Panc1 (cell line): ENCODE results near the gene KMT2E. TPM values are rescaled to one million over a fixed set of nuclear protein-coding genes. Genes with fewer than 3 reads are reported as not detected.

Experiments used
- ATAC-seq: fragments of 200-7000 bp; cut with Tn5 transposase; 2 replicates; pipeline ENCODE4 v1.9.1; 2020; ENCODE audit warnings: mild to moderate bottlenecking, moderate library complexity
- BruUV-seq: library from RNA; stranded (reverse); fragments of 400-500 nt; replicated peaks from 2 replicates; lab custom pipeline; 2021; lab: Mats Ljungman, UMichigan
- CTCF ChIA-PET: fragments of 300-600 bp; sonication (Branson Sonifier 250); formaldehyde crosslinking; loops from one replicate; lab custom pipeline; 2022; ENCODE audit warnings: antibody characterized with exemption; lab: Charles Lee
- POLR2A ChIA-PET: fragments of 300-600 bp; sonication (Branson Sonifier 250); formaldehyde crosslinking; loops from one replicate; lab custom pipeline; 2022; ENCODE audit warnings: antibody characterized with exemption; lab: Charles Lee
- DNase-seq: peaks from one replicate; pipeline ENCODE4 v3.0.0-alpha.2; 2010; ENCODE audit warnings: low read depth, low spot score
- H3K27ac ChIP-seq: 2 replicates; pipeline ENCODE4 v1.5.1; 2011; ENCODE audit warnings: mild to moderate bottlenecking, low read length, inconsistent platforms
- H3K27me3 ChIP-seq: fragments of 200-500 bp; sonication (Bioruptor generic); 2 replicates; pipeline ENCODE4 v1.6.0; 2014; ENCODE audit warnings: low read length, inconsistent platforms; ENCODE audit not compliant: control insufficient read depth, insufficient read depth
- H3K36me3 ChIP-seq: fragments of 200-500 bp; sonication (Bioruptor generic); 2 replicates; pipeline ENCODE4 v1.5.1; 2014; ENCODE audit warnings: inconsistent platforms, mild to moderate bottlenecking, low read length, moderate library complexity; ENCODE audit not compliant: control insufficient read depth, insufficient read depth
- H3K4me1 ChIP-seq: 2 replicates; pipeline ENCODE4 v1.5.1; 2011; ENCODE audit warnings: inconsistent platforms, mild to moderate bottlenecking, low read length, moderate library complexity; ENCODE audit not compliant: control insufficient read depth, insufficient read depth
- H3K4me3 ChIP-seq, 2 experiments: 2 replicates each; pipeline ENCODE4 v1.5.1; 2011 to 2012; ENCODE audit warnings: low read depth in 2 of 2, low read length in 2 of 2, mild to moderate bottlenecking in 2 of 2, inconsistent platforms in 1 of 2, moderate library complexity in 1 of 2
- H3K9me3 ChIP-seq: fragments of 200-500 bp; sonication (Bioruptor generic); 2 replicates; pipeline ENCODE4 v1.5.1; 2014; ENCODE audit warnings: low read depth, mild to moderate bottlenecking, inconsistent platforms, low read length, moderate library complexity; ENCODE audit not compliant: control insufficient read depth, insufficient read depth
- POLR2AphosphoS5 ChIP-seq: IDR thresholded peaks from 2 replicates; pipeline ENCODE4 v1.6.1; 2012; ENCODE audit warnings: mild to moderate bottlenecking, low read depth, low read length, moderate library complexity
- SIN3A ChIP-seq: IDR thresholded peaks from 2 replicates; pipeline ENCODE4 v1.6.1; 2012; ENCODE audit warnings: low read depth, mild to moderate bottlenecking, low read length, moderate library complexity, borderline replicate concordance; ENCODE audit not compliant: insufficient read depth
- TCF7L2 ChIP-seq: IDR thresholded peaks from 2 replicates; pipeline ENCODE4 v1.6.1; 2011; ENCODE audit warnings: mild to moderate bottlenecking, low read depth, low read length, inconsistent platforms
- in situ Hi-C: cut with HindIII; loops from 2 replicates; pipeline ENCODE4 v1.10.0; 2016; ENCODE audit warnings: low sequenced_read_pairs, low pct_unique_long_range_greater_than_20kb
- intact Hi-C: fragments of 100-400 bp; cut with micrococcal nuclease; formaldehyde crosslinking; loops from one replicate; pipeline ENCODE4 v1.10.0; 2022; ENCODE audit not compliant: unreplicated experiment
- total RNA-seq: library from RNA; stranded (reverse); gene quantifications from one replicate; pipeline ENCODE4 v1.2.1, GENCODE V29; 2021; ENCODE audit not compliant: unreplicated experiment
- TF ChIP-seq, protein P1 (sequence below), 2 experiments: IDR thresholded peaks; 2 replicates each; pipeline ENCODE4 v1.6.1; 2011 to 2012; ENCODE audit warnings: low read depth in 2 of 2, control low read depth in 1 of 2, low read length in 1 of 2, mild to moderate bottlenecking in 1 of 2, moderate library complexity in 1 of 2; ENCODE audit not compliant: insufficient read depth in 1 of 2
- TF ChIP-seq, protein P2 (sequence below): fragments of 450-650 bp; IDR thresholded peaks from 2 replicates; pipeline ENCODE4 v1.5.1; 2017; ENCODE audit warnings: mild to moderate bottlenecking

KMT2E gene
- total RNA-seq, 1 experiment from 2014 or later: 51.4 TPM

DNA sequence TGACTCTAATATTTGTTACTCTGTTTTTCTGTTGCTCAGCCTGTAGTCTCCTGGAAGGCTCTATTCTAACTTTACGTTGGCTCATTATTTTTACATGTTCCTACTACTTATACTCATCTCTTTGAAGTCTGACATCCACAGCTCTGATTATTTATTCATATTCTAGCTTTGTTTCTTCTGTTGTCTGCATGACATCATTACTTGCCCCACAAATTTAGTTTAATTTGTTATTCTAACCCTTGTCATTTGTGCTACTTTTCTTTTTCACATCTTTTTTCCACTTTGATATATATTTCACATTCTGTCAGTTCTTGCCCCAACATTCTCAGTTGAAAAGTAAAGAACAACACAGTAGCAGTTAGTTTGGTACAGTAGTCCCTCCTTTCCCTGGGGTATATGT lies 51.1 kb downstream of the KMT2E start:
- no peak overlapping the region for H3K27ac ChIP-seq
- DNase-seq (no peak), ATAC-seq (no peak)
- no TSS peak for BruUV-seq
- TF ChIP-seq, protein P1, sequence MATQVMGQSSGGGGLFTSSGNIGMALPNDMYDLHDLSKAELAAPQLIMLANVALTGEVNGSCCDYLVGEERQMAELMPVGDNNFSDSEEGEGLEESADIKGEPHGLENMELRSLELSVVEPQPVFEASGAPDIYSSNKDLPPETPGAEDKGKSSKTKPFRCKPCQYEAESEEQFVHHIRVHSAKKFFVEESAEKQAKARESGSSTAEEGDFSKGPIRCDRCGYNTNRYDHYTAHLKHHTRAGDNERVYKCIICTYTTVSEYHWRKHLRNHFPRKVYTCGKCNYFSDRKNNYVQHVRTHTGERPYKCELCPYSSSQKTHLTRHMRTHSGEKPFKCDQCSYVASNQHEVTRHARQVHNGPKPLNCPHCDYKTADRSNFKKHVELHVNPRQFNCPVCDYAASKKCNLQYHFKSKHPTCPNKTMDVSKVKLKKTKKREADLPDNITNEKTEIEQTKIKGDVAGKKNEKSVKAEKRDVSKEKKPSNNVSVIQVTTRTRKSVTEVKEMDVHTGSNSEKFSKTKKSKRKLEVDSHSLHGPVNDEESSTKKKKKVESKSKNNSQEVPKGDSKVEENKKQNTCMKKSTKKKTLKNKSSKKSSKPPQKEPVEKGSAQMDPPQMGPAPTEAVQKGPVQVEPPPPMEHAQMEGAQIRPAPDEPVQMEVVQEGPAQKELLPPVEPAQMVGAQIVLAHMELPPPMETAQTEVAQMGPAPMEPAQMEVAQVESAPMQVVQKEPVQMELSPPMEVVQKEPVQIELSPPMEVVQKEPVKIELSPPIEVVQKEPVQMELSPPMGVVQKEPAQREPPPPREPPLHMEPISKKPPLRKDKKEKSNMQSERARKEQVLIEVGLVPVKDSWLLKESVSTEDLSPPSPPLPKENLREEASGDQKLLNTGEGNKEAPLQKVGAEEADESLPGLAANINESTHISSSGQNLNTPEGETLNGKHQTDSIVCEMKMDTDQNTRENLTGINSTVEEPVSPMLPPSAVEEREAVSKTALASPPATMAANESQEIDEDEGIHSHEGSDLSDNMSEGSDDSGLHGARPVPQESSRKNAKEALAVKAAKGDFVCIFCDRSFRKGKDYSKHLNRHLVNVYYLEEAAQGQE (IDR thresholded peaks at IDR 0.05; ENCODE audit: insufficient read depth in 1 of 2, low read depth in 2 of 2, low read length in 1 of 2): no peak
- TF ChIP-seq TCF7L2: no peak
- no peak for TF ChIP-seq SIN3A
- TF ChIP-seq, protein P2, sequence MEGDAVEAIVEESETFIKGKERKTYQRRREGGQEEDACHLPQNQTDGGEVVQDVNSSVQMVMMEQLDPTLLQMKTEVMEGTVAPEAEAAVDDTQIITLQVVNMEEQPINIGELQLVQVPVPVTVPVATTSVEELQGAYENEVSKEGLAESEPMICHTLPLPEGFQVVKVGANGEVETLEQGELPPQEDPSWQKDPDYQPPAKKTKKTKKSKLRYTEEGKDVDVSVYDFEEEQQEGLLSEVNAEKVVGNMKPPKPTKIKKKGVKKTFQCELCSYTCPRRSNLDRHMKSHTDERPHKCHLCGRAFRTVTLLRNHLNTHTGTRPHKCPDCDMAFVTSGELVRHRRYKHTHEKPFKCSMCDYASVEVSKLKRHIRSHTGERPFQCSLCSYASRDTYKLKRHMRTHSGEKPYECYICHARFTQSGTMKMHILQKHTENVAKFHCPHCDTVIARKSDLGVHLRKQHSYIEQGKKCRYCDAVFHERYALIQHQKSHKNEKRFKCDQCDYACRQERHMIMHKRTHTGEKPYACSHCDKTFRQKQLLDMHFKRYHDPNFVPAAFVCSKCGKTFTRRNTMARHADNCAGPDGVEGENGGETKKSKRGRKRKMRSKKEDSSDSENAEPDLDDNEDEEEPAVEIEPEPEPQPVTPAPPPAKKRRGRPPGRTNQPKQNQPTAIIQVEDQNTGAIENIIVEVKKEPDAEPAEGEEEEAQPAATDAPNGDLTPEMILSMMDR: no peak
- H3K9me3 ChIP-seq: no peaks in the 10 kb centered on the region
- H3K27me3 ChIP-seq: no peaks in the 10 kb centered on the region
- intact Hi-C loops (no loop called here), in situ Hi-C loops (no loop called here)
- no peak overlapping the region for H3K4me3 ChIP-seq
- H3K36me3 ChIP-seq: peaks cover 23% of the 10 kb centered on the region
- ChIA-PET POLR2A (no interaction called here), CTCF (no interaction called here)
- H3K4me1 ChIP-seq: no peaks in the 10 kb centered on the region

DNA sequence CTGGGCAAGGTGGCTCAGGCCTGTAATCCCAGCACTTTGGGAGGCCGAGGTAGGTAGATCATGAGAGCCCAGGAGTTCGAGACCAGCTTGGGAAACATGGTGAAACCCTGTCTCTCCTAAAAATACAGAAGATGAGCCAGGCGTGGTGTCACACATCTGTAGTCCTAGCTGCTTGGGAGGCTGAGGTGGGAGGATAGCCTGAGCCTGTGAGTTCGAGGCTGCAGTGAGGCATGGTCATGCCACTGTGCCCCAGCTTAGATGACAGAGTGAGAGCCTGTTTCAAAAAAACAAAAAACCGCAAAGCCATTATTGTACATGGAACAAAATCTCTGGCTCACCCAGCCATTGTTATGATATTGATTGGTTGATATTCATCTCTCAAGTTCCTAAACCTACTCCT lies 53.7 kb downstream of the KMT2E start:
- H3K4me3 ChIP-seq: no peak overlapping the region
- no peak for ATAC-seq
- intact Hi-C loops (no loop called here), in situ Hi-C loops (no loop called here)
- no peak for DNase-seq
- ChIA-PET CTCF (no interaction called here), POLR2A (no interaction called here)
- peaks cover 20% of the 10 kb centered on the region for H3K36me3 ChIP-seq
- no peak for TF ChIP-seq POLR2AphosphoS5
- no peak for TF ChIP-seq TCF7L2
- TF ChIP-seq SIN3A: no peak
- TF ChIP-seq, protein P1 (IDR thresholded peaks at IDR 0.05; ENCODE audit: insufficient read depth in 1 of 2, low read depth in 2 of 2, low read length in 1 of 2): no peak
- TF ChIP-seq, protein P2: no peak
- no peak overlapping the region for H3K27ac ChIP-seq
- H3K27me3 ChIP-seq: no peaks in the 10 kb centered on the region
- H3K9me3 ChIP-seq: no peaks in the 10 kb centered on the region
- no TSS peak for BruUV-seq
- H3K4me1 ChIP-seq: no peaks in the 10 kb centered on the region
